Activated naive CD4-positive, alpha-beta T cell treated with anti-CD3 and anti-CD28 coated beads for 36 hours (primary cell): ENCODE measurements around the gene HSPA1A. TPM values are rescaled to one million over a fixed set of nuclear protein-coding genes. Genes with fewer than 3 reads are reported as not detected.
A peak's percentile ranks its signal among the peaks of the same experiment; 100 is the strongest.
"Not testable (repeated sequence)": the region's sequence is repeated elsewhere in the genome, so short reads cannot be mapped to it uniquely, and the experiment has no call there.

Experiments used
- CTCF ChIA-PET: fragments of 350-600 bp; sonication (Branson Sonifier 250); formaldehyde crosslinking; loops from one replicate; lab custom pipeline; 2021; ENCODE audit warnings: antibody characterized with exemption; lab: Charles Lee
- DNase-seq: peaks from one replicate; pipeline ENCODE4 v3.0.0-alpha.2; 2020
- H3K27ac Mint-ChIP-seq: one replicate; pipeline ENCODE4 v1.8.0; 2021; ENCODE audit warnings: mild to moderate bottlenecking, mixed read lengths
- H3K27me3 Mint-ChIP-seq: one replicate; pipeline ENCODE4 v1.8.0; 2021; ENCODE audit warnings: low read depth, mixed read lengths
- H3K36me3 Mint-ChIP-seq: one replicate; pipeline ENCODE4 v1.8.0; 2021; ENCODE audit warnings: low read depth, mixed read lengths
- H3K4me1 Mint-ChIP-seq: one replicate; pipeline ENCODE4 v1.8.0; 2021; ENCODE audit warnings: low read depth, mixed read lengths
- H3K4me3 Mint-ChIP-seq: one replicate; pipeline ENCODE4 v1.8.0; 2021; ENCODE audit warnings: mild to moderate bottlenecking, moderate library complexity, mixed read lengths
- H3K9me3 Mint-ChIP-seq: one replicate; pipeline ENCODE4 v1.8.0; 2021; ENCODE audit warnings: mixed read lengths
- intact Hi-C: fragments of 100-400 bp; cut with micrococcal nuclease; formaldehyde crosslinking; loops from one replicate; pipeline ENCODE4 v1.15.1; 2023
- total RNA-seq, 2 experiments: library from RNA; stranded (reverse); gene quantifications; one replicate each; pipeline ENCODE4 v1.2.3, GENCODE V29; 2021

HSPA1A gene
- total RNA-seq, 2 experiments from 2014 or later, result 19.8 to 23.1 TPM

- Mint-ChIP-seq H3K4me1 (peaks cover 60% of the 10 kb centered on the region), H3K27ac (peak overlapping the region; percentile 93), H3K4me3 (peak overlapping the region; percentile 85)
- not testable (repeated sequence) for H3K9me3 Mint-ChIP-seq, DNase-seq, H3K27me3 Mint-ChIP-seq, H3K36me3 Mint-ChIP-seq
- CTCF ChIA-PET, result interaction anchor here (0.6 to 1.0 kb wide), 10 partner anchors 9 to 220 kb away, joined by 3 to 6 read pairs (median 3); partner anchors contain the start of genes BAG6, HSPA1B and VARS1
- intact Hi-C loops, result loop anchor here (2.0 kb wide), 2 partner anchors 47 to 137 kb away; partner anchors contain the start of gene LY6G5C
Measured at GRCh38 chr6:31817929-31818511, 2.7 kb downstream of the HSPA1A start.

GRCh38 chr6:31819871-31820299, 4.5 kb downstream of the HSPA1A start:
- DNase-seq, result no peak
- H3K27ac Mint-ChIP-seq, result peak overlapping the region; percentile 40
- H3K4me3 Mint-ChIP-seq, result no peak overlapping the region
- H3K9me3 Mint-ChIP-seq, result no peaks in the 10 kb centered on the region
- intact Hi-C loops, result loop anchor here (5.0 to 10.0 kb wide), 2 partner anchors 323 to 1155 kb away; partner anchors contain the start of gene MICB
- H3K27me3 Mint-ChIP-seq, result no peaks in the 10 kb centered on the region
- no peaks in the 10 kb centered on the region for H3K36me3 Mint-ChIP-seq
- H3K4me1 Mint-ChIP-seq, result peaks cover 55% of the 10 kb centered on the region
- CTCF ChIA-PET, result interaction anchor here (1.6 to 1.9 kb wide), 2 partner anchors 11 to 20 kb away, joined by 4 to 8 read pairs; no protein-coding TSS in a partner anchor

- DNase-seq, H3K36me3 Mint-ChIP-seq, H3K9me3 Mint-ChIP-seq, H3K27me3 Mint-ChIP-seq: not testable (repeated sequence)
- Mint-ChIP-seq H3K27ac (peak overlapping the region; percentile 92), H3K4me3 (peak overlapping the region; percentile 78), H3K4me1 (peaks cover 55% of the 10 kb centered on the region)
- CTCF ChIA-PET, result interaction anchor here (0.6 to 1.9 kb wide), 3 partner anchors 10 to 326 kb away, joined by 4 to 8 read pairs (median 4); no protein-coding TSS in a partner anchor
- intact Hi-C loops, result loop anchor here (5.0 to 10.0 kb wide), 2 partner anchors 323 to 1154 kb away; partner anchors contain the start of gene MICB
Measured at GRCh38 chr6:31820399-31820798, 5.1 kb downstream of the HSPA1A start.

- H3K4me3 Mint-ChIP-seq, result peak overlapping the region; percentile 78
- H3K27me3 Mint-ChIP-seq, result no peaks in the 10 kb centered on the region
- H3K9me3 Mint-ChIP-seq, result no peaks in the 10 kb centered on the region
- DNase-seq, result peak; percentile 67
- no peaks in the 10 kb centered on the region for H3K36me3 Mint-ChIP-seq
- CTCF ChIA-PET, result no interaction called here
- H3K4me1 Mint-ChIP-seq, result peaks cover 59% of the 10 kb centered on the region
- H3K27ac Mint-ChIP-seq, result peak overlapping the region; percentile 92
- intact Hi-C loops, result loop anchor here (2.0 to 10.0 kb wide), 3 partner anchors 25 to 1153 kb away; partner anchors contain the start of gene MICB
Measured at GRCh38 chr6:31821301-31822035, 6.1 kb downstream of the HSPA1A start.

- no peaks in the 10 kb centered on the region for H3K27me3 Mint-ChIP-seq
- H3K27ac Mint-ChIP-seq, result peak overlapping the region; percentile 92
- intact Hi-C loops, result loop anchor here (2.0 to 10.0 kb wide), 3 partner anchors 25 to 1153 kb away; partner anchors contain the start of gene MICB
- H3K36me3 Mint-ChIP-seq, result no peaks in the 10 kb centered on the region
- H3K4me3 Mint-ChIP-seq, result peak overlapping the region; percentile 78
- H3K9me3 Mint-ChIP-seq, result no peaks in the 10 kb centered on the region
- DNase-seq, result peak; percentile 83
- peaks cover 66% of the 10 kb centered on the region for H3K4me1 Mint-ChIP-seq
- CTCF ChIA-PET, result interaction anchor here (0.7 to 1.1 kb wide), 2 partner anchors 16 to 18 kb away, joined by 3 to 4 read pairs; partner anchors contain the start of gene LSM2
Measured at GRCh38 chr6:31822036-31822821, 6.9 kb downstream of the HSPA1A start.

GRCh38 chr6:31823592-31824196, 8.4 kb downstream of the HSPA1A start:
- CTCF ChIA-PET, result interaction anchor here (0.6 to 1.1 kb wide), 2 partner anchors 19 to 215 kb away, joined by 4 to 5 read pairs; no protein-coding TSS in a partner anchor
- not testable (repeated sequence) for H3K36me3 Mint-ChIP-seq, H3K9me3 Mint-ChIP-seq, H3K27me3 Mint-ChIP-seq, H3K4me3 Mint-ChIP-seq, DNase-seq
- peak overlapping the region; percentile 36 for H3K27ac Mint-ChIP-seq
- intact Hi-C loops, result loop anchor here (2.0 to 10.0 kb wide), 3 partner anchors 27 to 1151 kb away; partner anchors contain the start of gene MICB
- H3K4me1 Mint-ChIP-seq, result peaks cover 52% of the 10 kb centered on the region

GRCh38 chr6:31825553-31825952, 10.2 kb downstream of the HSPA1A start:
- CTCF ChIA-PET, result no interaction called here
- intact Hi-C loops, result loop anchor here (10.0 kb wide), 1 partner anchor 1149 kb away; no protein-coding TSS in a partner anchor
- peaks cover 46% of the 10 kb centered on the region for H3K4me1 Mint-ChIP-seq
- H3K27ac Mint-ChIP-seq, result peak overlapping the region; percentile 97
- H3K9me3 Mint-ChIP-seq, result no peaks in the 10 kb centered on the region
- DNase-seq, result no peak
- peak overlapping the region; percentile 85 for H3K4me3 Mint-ChIP-seq
- H3K27me3 Mint-ChIP-seq, result no peaks in the 10 kb centered on the region
- H3K36me3 Mint-ChIP-seq, result peaks cover 7% of the 10 kb centered on the region

GRCh38 chr6:31826793-31827285, 11.5 kb downstream of the HSPA1A start:
- peaks cover 13% of the 10 kb centered on the region for H3K36me3 Mint-ChIP-seq
- no peaks in the 10 kb centered on the region for H3K27me3 Mint-ChIP-seq
- peaks cover 49% of the 10 kb centered on the region for H3K4me1 Mint-ChIP-seq
- peak overlapping the region; percentile 85 for H3K4me3 Mint-ChIP-seq
- CTCF ChIA-PET, result interaction anchor here (0.7 to 1.4 kb wide), 7 partner anchors 9 to 169 kb away, joined by 3 to 4 read pairs (median 4); partner anchors contain the start of genes EHMT2, LSM2, LY6G5C and VARS1
- H3K9me3 Mint-ChIP-seq, result no peaks in the 10 kb centered on the region
- peak overlapping the region; percentile 97 for H3K27ac Mint-ChIP-seq
- intact Hi-C loops, result loop anchor here (1.0 to 10.0 kb wide), 7 partner anchors 14 to 1148 kb away; partner anchors contain the start of genes ATP6V1G2, GPANK1, LTA and NFKBIL1
- peak; percentile 56 for DNase-seq

GRCh38 chr6:31827286-31828079, 12.1 kb downstream of the HSPA1A start, which contains the start of gene HSPA1B:
TSS of gene HSPA1B (plus strand) at chr6:31827738. CDS start at chr6:31827951, 213 bp downstream.
- CTCF ChIA-PET, result interaction anchor here (0.7 to 1.4 kb wide), 6 partner anchors 10 to 169 kb away, joined by 3 to 4 read pairs (median 4); partner anchors contain the start of genes LSM2, LY6G5C and VARS1
- H3K9me3 Mint-ChIP-seq, result no peaks in the 10 kb centered on the region
- H3K4me1 Mint-ChIP-seq, result peaks cover 46% of the 10 kb centered on the region
- peak within 1 kb of the TSS; percentile 97 for H3K27ac Mint-ChIP-seq
- peaks cover 13% of the 10 kb centered on the region for H3K36me3 Mint-ChIP-seq
- H3K27me3 Mint-ChIP-seq, result no peaks in the 10 kb centered on the region
- intact Hi-C loops, result loop anchor here (1.0 to 10.0 kb wide), 7 partner anchors 15 to 1147 kb away; partner anchors contain the start of genes ATP6V1G2, GPANK1, LTA and NFKBIL1
- DNase-seq, result peak; percentile 98
- H3K4me3 Mint-ChIP-seq, result peak within 1 kb of the TSS; percentile 85
